Right lobe of liver (tissue), 4 donors: ENCODE data around the gene GP5.

Experiments used
- CTCF ChIP-seq, 4 donors: fragments of 200-600 bp in 3 of 4; fragments of 450-650 bp in 1 of 4; IDR thresholded peaks; one replicate each; pipeline versions ENCODE4 v1.5.1 to v1.8.0; 2016 to 2022; ENCODE audit warnings: antibody characterized with exemption in 4 of 4, mild to moderate bottlenecking in 2 of 4
- POLR2A ChIP-seq: fragments of 450-650 bp; IDR thresholded peaks from one replicate; pipeline ENCODE4 v1.6.1; 2017; ENCODE audit warnings: antibody characterized with exemption, mild to moderate bottlenecking
- donor health status: DM: no; HTN: no; CAD: no.
- donor health status: DM: no; HTN: no; CAD: no.
- donor health status: DM: no; HTN: yes; CAD: no.

GRCh38 chr3:194397757-194398312 is 1.2 kb downstream of the GP5 start:
- TF ChIP-seq CTCF (IDR thresholded peaks at IDR 0.05) (no peak), POLR2A (no peak)
